ENCODE measurements around the gene CKAP4.

Gene CKAP4

GRCh38 chr12:106238146-106238545 lies 9.7 kb downstream of the CKAP4 start:
- Histone ChIP-seq H3K9me3 (replicated peaks; ENCODE audit: insufficient read depth, low read length) (no peaks in the 10 kb centered on the region), H3K27me3 (replicated peaks; ENCODE audit: insufficient read depth, low read length) (no peaks in the 10 kb centered on the region), H3K9ac (ENCODE audit: low read length) (no peak overlapping the region), H3K4me2 (ENCODE audit: low read depth, low read length) (no peak overlapping the region), H3K9me2 (replicated peaks; ENCODE audit: insufficient read depth, low read length) (no peaks in the 10 kb centered on the region), H3K27ac (ENCODE audit: low read length) (no peak overlapping the region), H4K20me1 (ENCODE audit: insufficient read depth, low read length) (no peaks in the 10 kb centered on the region), H3F3A (ENCODE audit: insufficient read depth, low read length) (no peaks in the 10 kb centered on the region), H3K4me1 (ENCODE audit: low read length) (no peaks in the 10 kb centered on the region), H2AFZ (ENCODE audit: low read length) (no peak overlapping the region), H3K36me3 (replicated peaks; ENCODE audit: insufficient read depth, low read length) (no peaks in the 10 kb centered on the region; the same call in 1 of the 2 replicates), H3K79me2 (ENCODE audit: low read length) (0 out of 2 replicates have a peak, but pooled peaks cover 6% of the 10 kb centered on the region), H3K4me3 (ENCODE audit: low read length) (no peak overlapping the region)
- TF ChIP-seq CTCF (IDR thresholded peaks at IDR 0.05; ENCODE audit: low read length) (no peak), EZH2phosphoT487 (IDR thresholded peaks at IDR 0.05; ENCODE audit: low read length) (no peak), EZH2 (optimal IDR thresholded peaks at IDR 0.05; ENCODE audit: low read depth, low read length) (no peak)
- DNase-seq: no peak

- Histone ChIP-seq H3K4me2 (ENCODE audit: low read depth, low read length) (no peak overlapping the region), H2AFZ (ENCODE audit: low read length) (no peak overlapping the region), H3K9ac (ENCODE audit: low read length) (no peak overlapping the region), H3K4me3 (ENCODE audit: low read length) (no peak overlapping the region), H3K79me2 (ENCODE audit: low read length) (no peaks in the 10 kb centered on the region), H3F3A (ENCODE audit: insufficient read depth, low read length) (no peaks in the 10 kb centered on the region), H4K20me1 (ENCODE audit: insufficient read depth, low read length) (no peaks in the 10 kb centered on the region), H3K4me1 (ENCODE audit: low read length) (no peaks in the 10 kb centered on the region), H3K27ac (ENCODE audit: low read length) (no peak overlapping the region), H3K36me3 (replicated peaks; ENCODE audit: insufficient read depth, low read length) (no peaks in the 10 kb centered on the region; the same call in 1 of the 2 replicates), H3K9me3 (replicated peaks; ENCODE audit: insufficient read depth, low read length) (no peaks in the 10 kb centered on the region), H3K27me3 (replicated peaks; ENCODE audit: insufficient read depth, low read length) (no peaks in the 10 kb centered on the region), H3K9me2 (replicated peaks; ENCODE audit: insufficient read depth, low read length) (no peaks in the 10 kb centered on the region)
- no peak for DNase-seq
- TF ChIP-seq EZH2phosphoT487 (IDR thresholded peaks at IDR 0.05; ENCODE audit: low read length): no peak
- TF ChIP-seq CTCF (IDR thresholded peaks at IDR 0.05; ENCODE audit: low read length): no peak
Observed at GRCh38 chr12:106235770-106236169, 12.1 kb downstream of the CKAP4 start.

GRCh38 chr12:106234449-106234848 lies 13.4 kb downstream of the CKAP4 start:
- H3K4me1 ChIP-seq (ENCODE audit: low read length): no peaks in the 10 kb centered on the region
- no peaks in the 10 kb centered on the region for H4K20me1 ChIP-seq (ENCODE audit: insufficient read depth, low read length)
- H3K9ac ChIP-seq (ENCODE audit: low read length): no peak overlapping the region
- H3K27ac ChIP-seq (ENCODE audit: low read length): no peak overlapping the region
- no peak overlapping the region for H3K4me2 ChIP-seq (ENCODE audit: low read depth, low read length)
- H3K36me3 ChIP-seq (replicated peaks; ENCODE audit: insufficient read depth, low read length): no peaks in the 10 kb centered on the region; the same call in 1 of the 2 replicates
- H3K4me3 ChIP-seq (ENCODE audit: low read length): no peak overlapping the region
- H3K79me2 ChIP-seq (ENCODE audit: low read length): no peaks in the 10 kb centered on the region
- no peaks in the 10 kb centered on the region for H3F3A ChIP-seq (ENCODE audit: insufficient read depth, low read length)
- DNase-seq: no peak
- H3K9me3 ChIP-seq (replicated peaks; ENCODE audit: insufficient read depth, low read length): no peaks in the 10 kb centered on the region
- no peak overlapping the region for H2AFZ ChIP-seq (ENCODE audit: low read length)
- TF ChIP-seq EZH2 (optimal IDR thresholded peaks at IDR 0.05; ENCODE audit: low read depth, low read length): no peak
- no peak for TF ChIP-seq EZH2phosphoT487 (IDR thresholded peaks at IDR 0.05; ENCODE audit: low read length)
- TF ChIP-seq CTCF (IDR thresholded peaks at IDR 0.05; ENCODE audit: low read length): no peak
- H3K27me3 ChIP-seq (replicated peaks; ENCODE audit: insufficient read depth, low read length): no peaks in the 10 kb centered on the region
- H3K9me2 ChIP-seq (replicated peaks; ENCODE audit: insufficient read depth, low read length): no peaks in the 10 kb centered on the region
